HG03565 (cell line): ENCODE measurements around the gene PRKAR1B.

Source experiments
- ATAC-seq: cut with Tn5 transposase; IDR thresholded peaks from one replicate; pipeline ENCODE4 v1.9.1; 2021; ENCODE audit warnings: mild to moderate bottlenecking, moderate library complexity; ENCODE audit not compliant: unreplicated experiment

The PRKAR1B gene

DNA sequence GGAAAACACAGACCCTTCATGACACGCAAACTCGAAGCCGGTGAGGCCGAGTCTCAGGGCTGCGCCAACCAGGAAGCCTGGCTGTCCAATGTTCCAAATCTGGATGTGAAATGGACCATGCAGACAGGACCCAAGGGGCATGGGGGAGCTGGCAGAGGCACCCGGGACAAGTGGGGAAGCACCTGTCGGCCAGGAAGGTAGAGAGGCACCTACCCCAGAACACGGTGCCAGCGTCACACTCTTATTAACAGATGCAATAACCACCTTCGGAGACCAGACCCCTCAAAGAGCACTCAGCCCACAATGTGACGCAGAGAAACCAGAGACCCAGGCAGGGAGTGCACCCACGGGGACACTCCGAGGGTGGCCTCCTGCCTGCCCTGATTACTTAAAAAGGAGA is 119.1 kb downstream of the PRKAR1B start:
- no peak for ATAC-seq

DNA sequence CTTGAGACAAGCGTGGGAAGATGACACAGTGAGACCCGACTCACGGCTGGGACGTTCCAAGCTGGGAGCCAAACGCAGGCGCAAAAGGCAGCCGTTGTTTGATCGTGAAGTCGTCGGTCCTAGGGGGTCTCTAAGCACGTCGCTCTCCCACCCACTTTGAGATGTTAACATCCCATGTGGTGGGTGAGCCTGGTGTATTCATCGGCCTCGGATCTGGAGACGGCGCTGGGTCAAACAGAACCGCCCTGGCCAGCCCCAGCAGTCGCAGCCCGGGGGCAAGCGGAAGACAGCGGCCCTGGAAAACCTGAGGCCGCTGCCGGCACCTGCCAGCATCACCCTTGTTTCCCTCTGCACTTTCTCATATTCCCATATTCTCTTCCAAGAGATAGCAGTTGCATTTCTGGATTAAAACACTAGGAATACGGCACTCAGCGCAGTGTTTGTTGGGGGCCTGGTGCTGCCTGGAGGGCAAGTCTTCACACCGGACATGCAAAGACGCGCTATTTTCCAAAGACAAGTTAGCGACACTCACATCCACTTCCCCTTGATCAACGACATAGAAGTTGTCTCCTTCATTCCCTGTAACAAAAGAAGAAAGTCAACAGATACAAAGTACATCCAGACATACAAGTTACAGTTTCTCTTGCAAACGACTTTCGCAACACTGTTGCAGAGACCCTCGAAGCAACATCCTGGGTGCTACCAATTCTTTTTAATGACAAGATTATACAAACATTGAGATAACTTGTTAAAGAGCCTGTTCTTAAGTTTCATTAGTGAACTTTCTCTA is 121.2 kb downstream of the PRKAR1B start:
- no peak for ATAC-seq

DNA sequence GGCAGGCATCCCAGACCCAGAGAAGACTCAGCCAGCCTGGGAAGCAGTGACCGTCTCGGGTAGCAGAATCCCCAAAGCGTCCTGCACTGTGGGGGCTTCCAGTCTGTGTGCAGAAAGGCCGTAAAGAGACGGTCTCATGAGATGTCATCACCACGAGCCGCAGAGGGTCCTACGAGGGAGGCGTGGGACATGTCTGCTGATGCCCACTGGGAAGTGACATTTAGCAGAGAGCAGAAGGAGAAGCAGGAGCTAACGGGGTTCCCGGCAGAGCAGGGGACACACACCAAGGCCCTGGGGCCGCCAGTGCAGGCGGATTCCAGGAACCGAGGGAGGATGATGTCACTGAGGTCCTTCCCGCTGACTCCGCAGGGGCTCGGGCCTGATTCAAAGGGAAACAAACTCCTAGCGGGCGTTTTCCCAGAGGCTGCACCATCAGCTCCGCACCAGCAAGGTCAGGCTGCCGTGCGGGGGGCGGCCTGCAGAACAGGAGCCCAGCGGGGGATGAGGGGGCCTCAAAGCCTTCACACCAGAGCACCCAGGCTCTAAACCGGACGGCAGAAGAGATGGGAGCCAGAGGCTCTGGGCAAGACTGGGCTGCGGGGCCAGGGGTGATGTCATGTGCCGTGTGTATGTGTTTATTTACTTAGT is 122.1 kb downstream of the PRKAR1B start:
- ATAC-seq = no peak

DNA sequence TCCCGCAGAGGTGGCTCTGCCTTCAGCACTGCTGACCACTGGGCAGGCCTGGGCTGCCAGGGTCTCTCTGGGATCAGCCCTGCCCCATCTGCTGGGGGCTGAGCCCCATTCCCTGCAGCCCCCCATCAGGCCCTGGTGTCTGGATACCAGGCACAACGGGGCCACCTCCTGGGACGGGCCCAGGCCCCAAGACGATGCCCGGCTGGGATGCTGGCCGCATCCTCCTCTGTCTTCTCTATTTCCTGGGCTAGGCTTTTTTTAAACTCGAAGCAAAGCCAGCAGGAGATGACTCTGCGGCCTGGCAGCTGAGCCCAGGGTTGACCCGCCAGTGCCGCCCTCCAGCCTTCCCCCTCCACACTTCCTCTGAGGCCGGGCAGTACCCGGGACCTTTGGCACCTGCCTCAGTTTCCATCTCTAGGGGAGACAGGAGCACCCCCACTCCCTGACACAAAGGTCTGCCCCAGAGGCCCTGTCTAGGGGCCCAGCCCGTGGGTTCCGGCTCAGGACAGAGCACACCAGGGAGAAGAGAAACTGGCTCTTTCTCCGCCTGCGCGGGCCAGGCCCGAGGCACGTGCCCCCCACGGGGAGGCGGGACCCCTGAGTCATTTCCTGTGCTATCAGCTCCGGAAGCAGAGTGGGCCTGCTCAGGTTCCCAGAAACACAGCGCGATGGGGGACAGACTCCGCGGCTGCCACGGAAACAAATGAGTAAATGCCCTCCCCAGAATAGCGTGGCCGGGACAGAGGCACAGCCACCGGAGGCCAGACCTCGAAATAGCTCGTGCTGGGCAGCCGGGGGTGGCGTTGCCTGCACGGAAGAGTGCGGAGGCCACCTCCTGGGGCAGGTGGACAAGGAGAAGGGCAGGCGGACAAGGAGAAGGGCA is 122.8 kb downstream of the PRKAR1B start:
- peak; percentile 66 for ATAC-seq

DNA sequence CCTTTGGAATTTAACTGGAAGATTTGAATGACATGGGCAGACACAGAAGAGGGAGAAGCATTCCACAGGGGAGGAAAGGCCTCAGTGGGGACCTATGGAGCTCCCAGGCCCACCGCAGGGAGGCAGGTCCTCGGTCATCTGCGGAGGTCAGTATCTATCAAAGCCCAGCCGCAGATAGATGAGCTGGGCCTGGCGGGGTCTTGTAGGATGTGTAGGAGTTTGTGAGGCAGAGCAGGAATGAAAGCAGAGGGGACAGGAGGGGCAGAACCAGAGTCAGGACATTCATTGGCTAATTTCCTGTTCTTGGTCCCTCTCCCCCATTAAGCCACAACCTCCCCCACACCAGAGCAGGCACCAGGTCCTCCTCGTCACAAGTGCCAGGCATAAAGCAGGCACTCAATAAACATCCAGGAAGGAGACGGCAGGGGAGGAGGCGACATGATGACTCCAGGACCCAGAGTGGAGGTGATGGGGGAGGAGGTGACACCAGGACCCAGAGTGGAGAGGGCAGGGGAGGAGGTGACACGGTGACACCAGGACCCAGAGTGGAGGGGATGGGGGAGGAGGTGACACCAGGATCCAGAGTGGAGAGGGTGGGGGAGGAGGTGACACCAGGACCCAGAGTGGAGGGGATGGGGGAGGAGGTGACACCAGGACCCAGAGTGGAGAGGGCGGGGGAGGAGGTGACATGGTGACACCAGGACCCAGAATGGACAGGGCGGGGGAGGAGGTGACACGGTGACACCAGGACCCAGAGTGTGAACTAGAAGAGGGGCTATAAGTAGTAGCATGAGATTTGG is 123.7 kb downstream of the PRKAR1B start:
- no peak for ATAC-seq

DNA sequence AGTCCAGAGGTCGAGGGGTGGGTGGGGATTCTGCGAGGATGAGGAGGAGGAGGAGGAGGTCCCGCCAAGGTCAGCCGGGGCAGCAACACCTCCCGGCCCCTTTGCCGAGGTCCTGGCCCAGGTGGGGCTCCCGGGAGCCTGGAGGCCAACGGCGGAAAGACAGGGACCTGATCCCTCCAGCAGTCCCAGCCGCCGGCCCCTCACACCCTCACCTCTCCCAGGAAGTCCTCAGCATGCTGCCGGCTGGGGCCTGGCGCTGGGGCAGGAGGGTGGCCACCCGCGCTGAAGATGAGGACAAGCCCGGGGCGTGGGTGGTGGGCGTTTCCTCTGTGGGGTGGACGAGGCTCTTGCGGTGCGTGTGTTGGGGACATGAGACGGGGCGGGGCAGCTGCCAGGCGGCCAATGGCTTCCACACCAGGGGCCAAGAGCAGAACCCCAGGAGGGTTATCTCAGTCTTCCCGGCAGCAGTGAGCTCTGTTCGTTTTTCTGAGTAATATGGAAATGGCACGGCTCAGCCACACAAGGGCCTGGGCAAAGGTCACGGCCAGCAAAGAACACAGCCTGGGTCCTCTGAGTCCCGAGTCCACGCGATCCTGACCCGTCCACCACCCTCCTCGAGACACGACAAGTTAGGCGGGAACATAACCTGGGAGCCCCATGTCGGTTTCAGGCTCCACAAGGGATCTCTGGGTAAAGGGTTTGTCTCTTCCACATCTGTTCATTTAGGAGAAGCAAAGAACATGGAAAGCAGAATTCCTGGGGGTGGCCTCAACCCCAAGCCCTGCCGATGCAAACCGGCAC is 124.5 kb downstream of the PRKAR1B start:
- ATAC-seq = no peak

DNA sequence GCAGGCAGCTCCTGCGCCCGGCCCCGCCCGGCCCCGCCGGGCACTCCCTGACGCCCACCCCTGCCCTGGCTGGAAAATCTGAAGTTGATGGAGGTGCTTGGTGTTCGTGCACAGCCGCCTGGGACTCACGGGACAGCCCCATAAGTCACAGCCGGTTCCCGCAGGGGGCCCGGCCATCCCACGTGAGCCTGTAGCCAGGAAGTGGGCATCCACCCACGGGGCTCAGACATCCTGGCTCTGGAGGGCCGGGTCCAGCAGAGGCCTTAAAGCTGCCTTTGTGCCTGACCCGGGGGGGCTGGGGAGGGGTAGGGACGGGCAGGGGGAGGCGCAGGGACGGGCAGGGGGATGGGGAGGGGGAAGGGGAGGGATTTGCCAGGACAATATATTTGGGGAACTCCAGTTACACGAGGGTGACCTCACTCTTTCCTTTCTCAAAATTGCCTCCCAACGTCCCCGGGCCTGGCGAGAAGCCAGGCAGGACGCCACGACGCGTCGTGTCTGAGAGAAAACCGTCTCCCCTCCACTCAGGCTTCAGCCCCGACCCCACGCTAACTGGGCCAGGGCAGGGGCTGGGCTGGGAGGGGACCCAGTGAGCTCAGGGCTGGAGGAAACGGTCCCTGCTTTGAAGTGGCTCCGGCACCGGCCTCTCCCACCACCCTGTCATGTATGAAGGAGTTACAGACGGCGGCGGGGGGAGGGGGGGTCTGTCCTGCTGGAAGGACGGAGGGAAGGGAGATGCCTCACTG is 125.3 kb downstream of the PRKAR1B start:
- ATAC-seq = peak; percentile 47

DNA sequence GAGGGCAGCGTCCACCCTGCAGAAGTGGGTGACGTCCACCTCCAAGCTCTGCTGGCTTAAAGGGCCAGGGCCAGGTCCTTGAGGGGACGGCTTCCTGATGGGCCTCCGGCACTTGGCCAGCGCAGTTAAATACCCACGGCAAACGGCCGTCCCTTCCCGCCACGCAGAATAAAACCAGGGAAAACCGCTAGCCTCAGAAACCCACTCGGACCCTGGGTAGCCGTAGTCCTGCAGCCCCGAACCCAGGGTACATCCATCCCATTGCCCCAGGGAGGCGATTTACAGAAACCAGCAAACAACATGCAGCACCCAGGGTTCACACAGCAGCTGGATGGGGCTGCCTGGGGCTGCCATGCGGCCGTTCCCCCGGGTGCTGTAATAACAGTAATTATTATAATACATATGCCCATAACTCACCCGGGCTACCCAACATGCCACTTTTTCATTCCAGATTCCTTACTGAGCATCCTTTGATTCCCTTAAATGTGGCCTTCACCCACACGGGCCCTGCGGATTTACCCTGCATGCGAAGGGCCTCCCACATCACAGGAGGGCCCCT is 126.0 kb downstream of the PRKAR1B start:
- no peak for ATAC-seq

DNA sequence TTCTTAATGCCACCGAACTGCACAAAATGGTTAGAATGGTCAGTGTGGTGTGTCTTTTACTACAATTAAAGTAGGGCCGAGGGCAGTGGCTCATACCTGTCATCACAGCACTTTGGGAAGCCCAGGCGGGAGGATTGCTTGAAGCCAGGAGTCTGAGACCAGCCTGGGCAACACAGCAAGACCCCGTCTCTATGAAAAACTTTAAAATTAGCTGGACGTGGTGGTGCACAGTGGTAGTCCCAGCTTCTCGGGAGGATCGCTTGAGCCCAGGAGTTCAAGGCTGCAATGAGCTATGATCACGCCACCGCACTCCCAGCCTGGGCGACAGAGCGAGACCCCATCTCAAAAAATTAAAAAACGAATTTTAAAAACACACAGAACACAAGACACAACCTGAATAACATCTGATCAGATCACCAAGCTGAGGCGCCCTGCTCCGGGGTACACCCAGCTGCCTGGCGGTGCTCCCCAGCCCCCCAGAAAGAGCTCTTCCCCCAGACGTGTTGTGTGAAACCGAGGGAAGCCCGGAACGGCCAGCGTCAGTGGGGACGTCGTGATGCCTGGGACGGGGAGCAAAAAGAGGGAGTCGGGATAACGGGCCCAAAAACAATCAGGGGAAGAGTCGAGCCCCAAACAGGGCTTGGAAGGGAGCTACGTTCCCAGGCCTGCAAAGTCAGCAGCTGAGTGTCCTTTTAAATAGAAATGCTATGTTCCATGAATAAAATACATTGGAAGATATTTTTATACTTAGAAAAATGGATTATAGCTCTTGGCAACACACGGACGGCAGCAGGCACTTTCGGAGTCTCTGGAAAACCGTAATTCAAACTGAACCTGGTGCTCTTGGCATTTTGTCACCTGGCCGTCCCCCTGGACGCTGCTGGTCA is 126.7 kb downstream of the PRKAR1B start:
- no peak for ATAC-seq

DNA sequence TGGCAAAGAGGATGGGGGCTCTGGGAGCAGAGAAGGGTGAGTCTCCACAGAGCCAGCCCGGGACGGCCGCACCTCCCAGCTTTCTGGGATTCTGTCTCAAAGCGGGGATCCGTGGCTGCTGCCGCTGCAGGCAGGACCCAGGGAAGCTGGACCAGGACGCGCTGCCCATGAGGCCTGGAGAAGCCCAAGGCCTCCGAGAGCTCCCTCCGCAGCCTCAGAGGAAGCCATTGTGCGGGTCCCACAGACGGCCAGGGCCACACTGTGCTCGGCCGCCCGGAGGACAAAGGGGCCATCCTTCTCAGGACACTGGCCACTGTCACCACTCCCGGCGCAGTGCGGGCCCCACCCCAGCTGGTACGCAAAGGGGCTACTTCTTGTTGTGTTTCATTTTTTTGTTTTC is 128.2 kb downstream of the PRKAR1B start:
- ATAC-seq = no peak

DNA sequence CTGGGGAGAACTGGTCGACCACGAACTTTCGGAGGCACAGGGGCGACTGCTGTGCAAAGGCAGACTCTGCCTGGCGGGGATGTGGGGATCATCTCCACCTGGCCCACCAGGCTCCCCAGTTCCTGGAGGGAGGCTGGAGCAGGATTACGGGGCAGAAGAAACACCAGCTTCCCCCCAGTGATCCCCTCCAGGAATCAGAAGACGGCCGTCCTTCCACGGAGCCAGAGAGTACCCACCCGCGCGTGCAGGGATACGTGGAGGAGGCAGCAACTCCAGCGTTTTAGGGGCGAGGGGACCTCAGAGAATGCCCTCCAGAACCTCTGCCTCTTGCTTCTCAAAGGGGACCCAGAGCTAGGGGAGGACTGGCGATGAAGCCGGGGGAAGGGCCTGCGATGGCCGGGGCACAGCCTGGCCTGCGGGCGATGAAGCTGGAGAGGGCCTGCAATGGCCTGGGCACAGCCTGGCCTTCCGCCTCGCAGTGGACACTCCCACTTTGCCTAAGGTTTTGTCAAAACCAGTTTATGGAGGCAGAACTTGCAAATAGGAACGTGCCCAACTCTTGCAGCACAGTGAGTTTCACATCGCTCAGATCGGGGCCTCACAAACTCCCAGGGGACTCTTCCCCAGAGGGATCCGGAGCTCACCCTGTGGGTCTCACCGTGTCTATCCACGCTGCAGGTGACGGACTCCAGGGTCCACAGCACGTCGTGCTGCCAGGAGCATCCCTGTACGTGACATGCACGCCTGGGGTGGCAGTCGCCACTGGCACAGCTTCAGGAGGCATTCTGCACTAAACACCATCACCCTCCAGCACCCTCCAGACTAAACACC is 129.5 kb downstream of the PRKAR1B start:
- no peak for ATAC-seq

DNA sequence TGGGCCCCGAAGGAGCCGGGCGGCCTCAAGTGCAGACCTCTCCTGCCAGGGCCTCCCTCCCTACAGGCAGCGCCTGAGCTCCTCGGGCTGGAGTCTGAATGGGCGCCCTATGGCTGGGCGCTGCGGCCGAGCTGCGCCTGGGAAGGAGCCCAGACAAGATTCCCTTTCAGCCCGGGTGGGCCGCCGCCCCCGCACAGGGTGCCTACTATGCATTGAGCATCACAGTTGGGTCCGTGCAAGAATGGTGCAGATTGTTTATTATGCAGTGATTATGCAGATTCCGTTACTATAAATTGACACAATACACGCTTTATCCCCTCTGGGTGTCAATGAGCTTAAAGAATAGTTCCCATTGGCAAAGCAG is 130.3 kb downstream of the PRKAR1B start:
- no peak for ATAC-seq

DNA sequence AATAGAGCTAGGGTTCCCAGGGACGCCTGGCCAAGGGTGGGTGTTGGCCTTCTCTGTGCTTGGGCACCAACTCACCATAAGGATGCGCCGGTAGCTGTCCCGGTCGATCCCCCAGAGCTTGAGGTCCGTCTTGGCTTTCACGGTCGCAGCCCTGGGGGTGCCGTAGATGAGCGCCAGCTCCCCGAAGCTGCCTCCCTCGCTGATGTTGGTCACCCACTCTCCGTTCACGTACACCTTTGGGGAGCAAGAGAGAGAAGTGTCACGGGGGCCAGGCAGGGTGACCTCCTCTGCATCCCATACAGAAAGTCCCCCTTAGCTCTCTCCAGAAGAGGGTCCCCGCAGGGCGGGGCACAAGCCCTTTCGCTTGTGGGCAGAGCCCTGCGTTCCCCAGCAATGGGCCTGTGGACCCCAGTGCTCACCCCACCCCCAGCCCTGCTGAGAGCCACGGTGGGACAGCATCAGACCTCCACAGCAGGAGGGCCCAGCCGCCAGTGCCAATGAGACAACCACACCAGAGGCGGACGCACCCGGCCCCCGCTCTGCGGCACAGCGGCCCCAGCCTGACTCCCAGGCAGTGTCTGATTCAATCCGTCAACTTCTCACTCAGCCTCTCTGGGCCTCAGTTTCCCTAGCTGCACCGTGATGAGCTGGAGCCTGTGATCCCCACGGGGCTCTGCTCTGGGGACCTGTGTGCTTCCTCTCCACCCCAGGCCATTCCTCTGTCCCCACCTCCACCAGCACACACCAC is 130.8 kb downstream of the PRKAR1B start:
- ATAC-seq = no peak

DNA sequence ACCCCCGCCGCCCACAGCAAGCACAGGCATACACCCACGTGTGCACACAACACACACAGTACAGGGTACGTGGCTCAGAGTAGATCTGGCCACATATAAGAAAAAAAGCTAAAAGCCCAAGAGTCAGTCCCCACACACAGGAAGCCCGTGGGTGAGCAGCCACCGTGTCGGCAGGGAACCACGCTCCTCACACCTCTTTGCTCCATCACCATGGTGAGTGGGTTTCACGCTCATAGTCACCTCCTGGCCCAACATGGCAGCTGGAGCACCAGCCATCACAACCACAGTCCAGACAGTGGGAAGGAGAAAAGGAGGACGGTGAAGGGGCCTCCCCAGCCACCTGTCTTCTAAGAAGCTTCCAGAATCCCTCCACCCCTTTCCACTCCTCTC is 131.5 kb downstream of the PRKAR1B start:
- ATAC-seq = no peak

DNA sequence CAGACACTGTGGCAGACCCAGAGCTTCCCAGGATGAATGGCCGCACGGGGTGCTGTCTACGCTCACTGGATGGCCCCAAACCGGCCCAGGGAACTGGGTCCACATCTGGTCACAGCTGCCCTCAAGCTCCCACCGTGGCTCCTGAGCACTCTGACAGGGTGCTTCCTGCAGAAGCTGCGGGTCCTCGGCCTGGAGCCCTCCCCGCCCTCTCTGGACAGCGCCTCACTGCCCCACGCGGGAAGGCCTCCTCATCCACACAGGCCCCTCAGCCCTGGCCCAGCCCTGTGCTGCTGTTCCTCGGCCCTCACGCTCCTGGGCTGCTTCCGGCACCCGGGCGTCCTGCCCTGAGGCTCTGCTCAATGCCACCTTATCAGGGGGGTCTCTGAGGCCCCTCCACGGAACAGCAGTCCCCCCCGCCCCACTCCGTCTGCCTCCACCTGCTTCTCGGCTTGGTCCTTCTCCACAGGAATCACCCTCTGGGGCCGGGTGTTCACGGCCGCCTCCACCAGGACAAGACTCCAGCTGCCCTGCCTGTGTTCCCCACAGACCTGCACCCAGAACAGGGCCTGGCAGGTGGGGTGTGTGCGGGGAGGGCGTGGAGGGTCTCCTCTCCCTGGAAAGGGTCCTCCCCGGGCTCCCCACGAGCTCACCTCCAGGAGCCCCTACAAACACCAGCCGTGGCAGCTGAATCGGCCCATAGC is 132.0 kb downstream of the PRKAR1B start:
- ATAC-seq = no peak
